NCI-H187 treated with DMSO at 0.1 percent for 48 hours (cell line): ENCODE results near the gene NLRX1.
A peak's percentile ranks its signal among the peaks of the same experiment; 100 is the strongest.
"Not testable (repeated sequence)": the region's sequence is repeated elsewhere in the genome, so short reads cannot be mapped to it uniquely, and the experiment has no call there.

Source experiments
- DNase-seq: peaks from one replicate; lab custom pipeline; 2025; lab: John Stamatoyannopoulos, UW

NLRX1 gene

GRCh38 chr11:119206511-119207414, 38.2 kb downstream of the NLRX1 start:
- no peak for DNase-seq

GRCh38 chr11:119207415-119207960, 39.0 kb downstream of the NLRX1 start:
- no peak for DNase-seq

- DNase-seq: no peak
Observed at GRCh38 chr11:119209186-119209585, 40.7 kb downstream of the NLRX1 start.

- no peak for DNase-seq
Observed at GRCh38 chr11:119210050-119210449, 41.5 kb downstream of the NLRX1 start.

- no peak for DNase-seq
Observed at GRCh38 chr11:119218141-119218878, 49.8 kb downstream of the NLRX1 start.

- DNase-seq: peak; percentile 6
Observed at GRCh38 chr11:119222308-119222707, 53.8 kb downstream of the NLRX1 start.

GRCh38 chr11:119222891-119223290, 54.4 kb downstream of the NLRX1 start:
- no peak for DNase-seq

- no peak for DNase-seq
Observed at GRCh38 chr11:119223856-119224255, 55.3 kb downstream of the NLRX1 start.

GRCh38 chr11:119228535-119229287, 60.2 kb downstream of the NLRX1 start:
- DNase-seq: not testable (repeated sequence)

- DNase-seq: no peak
Observed at GRCh38 chr11:119229288-119229672, 60.8 kb downstream of the NLRX1 start.

- DNase-seq: no peak
Observed at GRCh38 chr11:119229741-119230140, 61.2 kb downstream of the NLRX1 start.
